Measurements from ENCODE around the gene CNTNAP4. TPM values are rescaled to one million over a fixed set of nuclear protein-coding genes. Genes with fewer than 3 reads are reported as not detected.

Gene CNTNAP4
- total RNA-seq, 2 experiments from 2014 or later, result not detected

DNA sequence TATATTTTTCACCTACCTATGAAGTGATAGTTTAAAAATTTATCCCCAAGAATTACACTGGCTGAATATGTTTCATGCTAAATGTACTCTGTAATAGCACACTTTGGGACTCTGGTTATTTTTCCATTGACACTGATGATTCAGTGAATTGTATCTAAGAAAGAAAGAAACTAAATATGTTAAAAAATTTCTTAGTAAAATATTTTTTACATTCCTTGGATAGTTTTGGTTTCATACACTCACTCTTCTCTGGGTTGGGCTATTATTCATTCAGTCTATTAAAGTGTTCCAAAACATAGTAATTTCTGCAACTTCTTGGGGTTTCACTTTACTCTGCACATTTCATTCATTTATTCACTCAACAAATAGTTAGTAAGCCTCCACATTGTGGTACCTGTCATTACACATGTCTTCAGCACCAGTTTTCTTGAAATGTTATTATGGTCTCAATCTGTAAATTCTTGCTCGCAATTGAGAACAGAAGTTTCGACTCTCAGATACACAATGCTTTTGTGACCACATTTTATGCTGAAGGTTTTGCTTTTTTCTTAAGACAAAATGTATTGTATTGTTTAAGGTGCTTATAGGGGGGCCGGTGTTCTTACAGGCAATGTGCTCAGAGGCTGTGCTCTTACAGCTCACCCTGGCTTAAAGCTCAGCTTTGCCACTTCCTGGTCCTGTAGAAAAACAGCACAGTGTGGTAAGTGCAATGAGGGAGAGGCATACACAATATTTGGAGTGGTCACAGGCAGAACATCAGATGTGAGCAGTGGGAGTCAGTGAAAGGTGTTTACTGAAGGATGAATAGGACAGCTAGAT, 17.4 kb downstream of the CNTNAP4 start:
- Histone ChIP-seq H3K9me3 (ENCODE audit: control insufficient read depth in 1 of 2, insufficient read depth in 1 of 2, low read length in 2 of 2) (peaks cover 0 to 3% of the 10 kb centered on the region in 2 experiments), H3K27me3 (ENCODE audit: control insufficient read depth in 1 of 2, insufficient read depth in 2 of 2, low read length in 2 of 2) (no peaks in the 10 kb centered on the region), H3K27ac (ENCODE audit: low read depth in 1 of 2, low read length in 2 of 2) (no peak overlapping the region), H3K36me3 (ENCODE audit: insufficient read depth, low read length) (no peaks in the 10 kb centered on the region), H3K4me3 (ENCODE audit: low read length) (no peak overlapping the region), H3K4me1 (ENCODE audit: insufficient read depth, low read length) (no peaks in the 10 kb centered on the region)
- no peak for ATAC-seq (ENCODE audit: poor library complexity)
- Mint-ChIP-seq H3K27ac (no peak overlapping the region), H3K4me3 (no peak overlapping the region), H3K27me3 (no peaks in the 10 kb centered on the region), H3K36me3 (ENCODE audit: low read depth) (no peaks in the 10 kb centered on the region), H3K9me3 (no peaks in the 10 kb centered on the region), H3K4me1 (ENCODE audit: low read depth) (no peaks in the 10 kb centered on the region)
- no peak for DNase-seq
- TF ChIP-seq, protein P1, sequence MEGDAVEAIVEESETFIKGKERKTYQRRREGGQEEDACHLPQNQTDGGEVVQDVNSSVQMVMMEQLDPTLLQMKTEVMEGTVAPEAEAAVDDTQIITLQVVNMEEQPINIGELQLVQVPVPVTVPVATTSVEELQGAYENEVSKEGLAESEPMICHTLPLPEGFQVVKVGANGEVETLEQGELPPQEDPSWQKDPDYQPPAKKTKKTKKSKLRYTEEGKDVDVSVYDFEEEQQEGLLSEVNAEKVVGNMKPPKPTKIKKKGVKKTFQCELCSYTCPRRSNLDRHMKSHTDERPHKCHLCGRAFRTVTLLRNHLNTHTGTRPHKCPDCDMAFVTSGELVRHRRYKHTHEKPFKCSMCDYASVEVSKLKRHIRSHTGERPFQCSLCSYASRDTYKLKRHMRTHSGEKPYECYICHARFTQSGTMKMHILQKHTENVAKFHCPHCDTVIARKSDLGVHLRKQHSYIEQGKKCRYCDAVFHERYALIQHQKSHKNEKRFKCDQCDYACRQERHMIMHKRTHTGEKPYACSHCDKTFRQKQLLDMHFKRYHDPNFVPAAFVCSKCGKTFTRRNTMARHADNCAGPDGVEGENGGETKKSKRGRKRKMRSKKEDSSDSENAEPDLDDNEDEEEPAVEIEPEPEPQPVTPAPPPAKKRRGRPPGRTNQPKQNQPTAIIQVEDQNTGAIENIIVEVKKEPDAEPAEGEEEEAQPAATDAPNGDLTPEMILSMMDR (IDR thresholded peaks at IDR 0.05), result no peak
- ChIA-PET CTCF (no interaction called here), POLR2A (no interaction called here)
- intact Hi-C loops (cut with DNase I, micrococcal nuclease), result no loop called here

DNA sequence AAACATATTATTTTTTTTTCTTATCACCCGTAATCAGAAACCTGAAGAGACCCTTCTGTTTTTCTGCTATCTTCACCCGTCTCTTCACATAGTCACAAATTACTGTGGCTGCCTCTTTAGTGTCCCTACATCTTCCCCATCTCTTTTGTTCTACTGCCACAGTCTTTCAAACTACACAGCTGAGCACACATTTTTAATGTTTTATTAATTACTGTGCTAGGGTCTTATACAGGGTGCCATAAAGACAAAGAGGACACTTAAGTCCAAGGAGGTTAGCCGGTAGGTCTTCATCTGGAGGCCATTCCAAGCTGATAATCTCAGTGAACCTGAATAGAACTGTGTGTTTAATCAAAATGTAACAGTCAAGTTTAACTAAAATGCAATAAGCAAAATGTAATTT, 20.7 kb downstream of the CNTNAP4 start:
- H3K27me3 ChIP-seq (ENCODE audit: control insufficient read depth in 1 of 2, insufficient read depth in 2 of 2, low read length in 2 of 2), result no peaks in the 10 kb centered on the region
- H3K4me3 ChIP-seq (ENCODE audit: low read length), result no peak overlapping the region
- no peak overlapping the region for H3K27ac Mint-ChIP-seq
- H3K36me3 Mint-ChIP-seq (ENCODE audit: low read depth), result no peaks in the 10 kb centered on the region
- no peak overlapping the region for H3K4me3 Mint-ChIP-seq
- peaks cover 4% of the 10 kb centered on the region for H3K9me3 Mint-ChIP-seq
- intact Hi-C loops (cut with DNase I, micrococcal nuclease), result no loop called here
- no peaks in the 10 kb centered on the region for H3K36me3 ChIP-seq (ENCODE audit: insufficient read depth, low read length)
- ChIA-PET POLR2A (no interaction called here), CTCF (no interaction called here)
- no peaks in the 10 kb centered on the region for H3K27me3 Mint-ChIP-seq
- peaks cover 0 to 2% of the 10 kb centered on the region in 2 experiments for H3K9me3 ChIP-seq (ENCODE audit: control insufficient read depth in 1 of 2, insufficient read depth in 1 of 2, low read length in 2 of 2)
- H3K27ac ChIP-seq (ENCODE audit: low read depth in 1 of 2, low read length in 2 of 2), result no peak overlapping the region
- DNase-seq (no peak), ATAC-seq (ENCODE audit: poor library complexity) (no peak)
- H3K4me1 ChIP-seq (ENCODE audit: insufficient read depth, low read length), result no peaks in the 10 kb centered on the region
- no peaks in the 10 kb centered on the region for H3K4me1 Mint-ChIP-seq (ENCODE audit: low read depth)
- TF ChIP-seq, protein P1 (IDR thresholded peaks at IDR 0.05), result no peak

DNA sequence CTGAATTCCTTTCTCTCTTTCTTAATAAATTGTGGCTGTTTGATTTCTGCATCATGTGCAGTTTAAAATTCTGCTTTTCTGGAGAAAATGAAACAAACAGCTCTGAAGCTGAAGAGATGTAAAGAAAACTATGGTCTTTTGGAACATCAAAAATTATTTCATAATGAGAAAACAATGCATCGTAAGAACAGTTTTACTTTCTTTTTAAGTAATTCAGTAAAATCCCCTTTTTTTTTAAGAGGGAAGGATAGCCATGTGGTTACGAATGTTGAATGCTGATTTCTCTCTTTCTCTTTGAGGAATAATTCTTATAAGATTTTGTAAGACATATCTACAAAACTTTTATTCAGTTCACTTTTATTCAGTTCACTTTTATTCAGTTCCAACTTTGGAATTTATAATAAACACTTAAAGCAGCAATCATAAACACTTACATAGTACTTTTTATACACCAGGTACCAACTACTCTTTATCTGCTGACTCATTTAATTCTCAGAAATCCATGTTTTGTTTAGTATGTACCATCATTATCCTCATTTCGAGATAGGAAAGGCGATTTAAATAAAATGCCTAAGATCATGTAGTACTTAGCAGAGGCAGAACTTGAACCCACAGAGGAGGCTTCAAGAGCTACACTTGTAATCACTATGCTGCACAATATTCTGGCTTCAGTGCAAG, 26.6 kb downstream of the CNTNAP4 start:
- Mint-ChIP-seq H3K4me3 (no peak overlapping the region), H3K36me3 (ENCODE audit: low read depth) (no peaks in the 10 kb centered on the region), H3K27me3 (no peaks in the 10 kb centered on the region), H3K9me3 (peaks cover 9% of the 10 kb centered on the region), H3K4me1 (ENCODE audit: low read depth) (no peaks in the 10 kb centered on the region), H3K27ac (no peak overlapping the region)
- Histone ChIP-seq H3K4me1 (ENCODE audit: insufficient read depth, low read length) (no peaks in the 10 kb centered on the region), H3K4me3 (ENCODE audit: low read length) (no peak overlapping the region), H3K36me3 (ENCODE audit: insufficient read depth, low read length) (no peaks in the 10 kb centered on the region), H3K27ac (ENCODE audit: low read depth in 1 of 2, low read length in 2 of 2) (no peak overlapping the region), H3K9me3 (ENCODE audit: control insufficient read depth in 1 of 2, insufficient read depth in 1 of 2, low read length in 2 of 2) (peaks cover 0 to 4% of the 10 kb centered on the region in 2 experiments), H3K27me3 (ENCODE audit: control insufficient read depth in 1 of 2, insufficient read depth in 2 of 2, low read length in 2 of 2) (no peaks in the 10 kb centered on the region)
- intact Hi-C loops (cut with DNase I, micrococcal nuclease), result no loop called here
- ChIA-PET CTCF (no interaction called here), POLR2A (no interaction called here)
- ATAC-seq (ENCODE audit: poor library complexity) (no peak), DNase-seq (no peak)
- TF ChIP-seq, protein P1 (IDR thresholded peaks at IDR 0.05), result no peak
